C4-2B (cell line): Measurements from ENCODE around the gene EBI3.

Source experiments
- CTCF ChIP-seq: fragments of 450-650 bp; conservative IDR thresholded peaks from 2 replicates; pipeline ENCODE4 v1.5.1; 2017; ENCODE audit warnings: mild to moderate bottlenecking
- ZFX ChIP-seq: fragments of 450-650 bp; IDR thresholded peaks from 2 replicates; pipeline ENCODE4 v1.6.1; 2017

GRCh38 chr19:4224470-4224869 lies 4.9 kb upstream of the EBI3 start:
- no peak for TF ChIP-seq CTCF
- TF ChIP-seq ZFX, result no peak
